Peyer's patch (tissue), 4 donors: ENCODE measurements around the gene HRC. TPM values are rescaled to one million over a fixed set of nuclear protein-coding genes. Genes with fewer than 3 reads are reported as not detected.

Source experiments
- DNase-seq, 3 donors: peaks; one replicate each; pipeline ENCODE4 v3.0.0-alpha.2; 2017 to 2019
- H3K27ac ChIP-seq, 4 donors: fragments of 200-600 bp; sonication (generic); one replicate each; pipeline ENCODE4 v1.5.1; 2016 to 2019
- H3K27me3 ChIP-seq, 2 donors: fragments of 200-600 bp; sonication (generic); one replicate each; pipeline ENCODE4 v1.5.1; 2019
- H3K36me3 ChIP-seq, 3 donors: fragments of 200-600 bp; sonication (generic); one replicate each; pipeline ENCODE4 v1.5.1; 2016 to 2019
- H3K4me1 ChIP-seq, 4 donors: fragments of 200-600 bp; sonication (generic); one replicate each; pipeline ENCODE4 v1.5.1; 2016 to 2019
- H3K4me3 ChIP-seq, 4 donors: fragments of 200-600 bp; sonication (generic); 1 replicate in 3 of 4; 2 replicates in 1 of 4; pipeline ENCODE4 v1.5.1; 2016 to 2019; ENCODE audit warnings: mild to moderate bottlenecking in 1 of 4
- H3K9me3 ChIP-seq, 4 donors: fragments of 200-600 bp; sonication (generic); one replicate each; pipeline ENCODE4 v1.5.1; 2016 to 2019; ENCODE audit warnings: mild to moderate bottlenecking in 1 of 4
- POLR2A ChIP-seq, 2 donors: fragments of 450-650 bp; IDR thresholded peaks; one replicate each; pipeline ENCODE4 v1.5.1; 2017; ENCODE audit warnings: antibody characterized with exemption in 2 of 2, mild to moderate bottlenecking in 2 of 2, moderate library complexity in 2 of 2
- total RNA-seq, 4 donors: library from RNA; depleted of rRNA; stranded (reverse); fragments of >200 nt; gene quantifications; one replicate each; pipeline ENCODE4 v1.1.0, GENCODE V29; 2016
- TF ChIP-seq, protein P1 (sequence below), 6 experiments: fragments of 450-650 bp in 4 of 6; fragments of 200-600 bp in 2 of 6; sonication (generic) in 1 of 6; IDR thresholded peaks; one replicate each; pipeline ENCODE4 v1.5.1; 2017 to 2019; ENCODE audit warnings: antibody characterized with exemption in 6 of 6, mild to moderate bottlenecking in 3 of 6, moderate library complexity in 1 of 6

HRC gene
- total RNA-seq, 4 donors from 2014 or later = 0.35 to 0.76 (median 0.67) TPM; not detected in 1

GRCh38 chr19:49165865-49166301 is 10.7 kb upstream of the HRC start:
- TF ChIP-seq, protein P1, sequence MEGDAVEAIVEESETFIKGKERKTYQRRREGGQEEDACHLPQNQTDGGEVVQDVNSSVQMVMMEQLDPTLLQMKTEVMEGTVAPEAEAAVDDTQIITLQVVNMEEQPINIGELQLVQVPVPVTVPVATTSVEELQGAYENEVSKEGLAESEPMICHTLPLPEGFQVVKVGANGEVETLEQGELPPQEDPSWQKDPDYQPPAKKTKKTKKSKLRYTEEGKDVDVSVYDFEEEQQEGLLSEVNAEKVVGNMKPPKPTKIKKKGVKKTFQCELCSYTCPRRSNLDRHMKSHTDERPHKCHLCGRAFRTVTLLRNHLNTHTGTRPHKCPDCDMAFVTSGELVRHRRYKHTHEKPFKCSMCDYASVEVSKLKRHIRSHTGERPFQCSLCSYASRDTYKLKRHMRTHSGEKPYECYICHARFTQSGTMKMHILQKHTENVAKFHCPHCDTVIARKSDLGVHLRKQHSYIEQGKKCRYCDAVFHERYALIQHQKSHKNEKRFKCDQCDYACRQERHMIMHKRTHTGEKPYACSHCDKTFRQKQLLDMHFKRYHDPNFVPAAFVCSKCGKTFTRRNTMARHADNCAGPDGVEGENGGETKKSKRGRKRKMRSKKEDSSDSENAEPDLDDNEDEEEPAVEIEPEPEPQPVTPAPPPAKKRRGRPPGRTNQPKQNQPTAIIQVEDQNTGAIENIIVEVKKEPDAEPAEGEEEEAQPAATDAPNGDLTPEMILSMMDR (IDR thresholded peaks at IDR 0.05) = no peak
- no peak for TF ChIP-seq POLR2A (IDR thresholded peaks at IDR 0.05)
- no peaks in the 10 kb centered on the region for H3K9me3 ChIP-seq

DNA sequence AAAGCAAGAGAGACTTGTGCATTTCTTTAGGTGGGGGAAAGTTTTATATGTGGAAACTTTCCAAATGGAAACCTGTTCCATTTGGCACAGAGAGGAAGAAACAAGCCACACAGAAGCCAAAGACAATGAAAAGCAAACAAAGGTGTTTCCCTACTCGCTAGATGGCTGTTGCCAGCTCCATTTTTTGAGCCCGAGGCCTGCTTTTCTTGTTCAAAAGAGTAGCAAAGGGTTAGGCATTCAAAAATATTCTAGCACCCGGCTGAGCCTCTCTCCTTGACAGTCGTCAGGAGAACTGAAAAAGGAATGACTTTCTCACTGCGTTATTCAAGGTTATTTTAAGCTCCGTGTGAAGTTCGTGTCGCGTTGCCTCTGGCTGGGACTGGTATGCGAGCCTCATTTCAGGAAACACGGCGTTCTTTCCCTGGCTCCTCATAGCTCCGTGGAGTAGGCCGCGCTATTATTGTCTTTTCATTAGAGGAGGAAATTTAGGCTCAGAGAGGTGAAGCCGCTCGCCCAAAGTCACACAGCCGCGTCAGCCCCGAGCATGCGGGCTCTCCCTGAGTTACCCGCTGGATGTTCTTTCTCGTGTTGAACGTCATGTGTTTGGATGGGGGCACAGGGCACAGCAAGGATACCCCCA is 10.0 kb upstream of the HRC start:
- peaks cover 0 to 21% (median 0%) of the 10 kb centered on the region in 3 donors for H3K36me3 ChIP-seq
- TF ChIP-seq, protein P1 (IDR thresholded peaks at IDR 0.05) = no peak
- TF ChIP-seq POLR2A (IDR thresholded peaks at IDR 0.05) = no peak
- no peak overlapping the region for H3K4me3 ChIP-seq
- no peaks in the 10 kb centered on the region for H3K9me3 ChIP-seq
- no peak for DNase-seq
- H3K4me1 ChIP-seq = peaks cover 0 to 34% (median 0%) of the 10 kb centered on the region in 4 donors
- H3K27me3 ChIP-seq = no peaks in the 10 kb centered on the region
- H3K27ac ChIP-seq = peak overlapping the region in 2 of 4 donors; percentile 34 to 66

More at GRCh38 chr19:49165865-49166301, 10.7 kb upstream of the HRC start:
- peaks cover 0 to 25% (median 0%) of the 10 kb centered on the region in 3 donors for H3K36me3 ChIP-seq
- peaks cover 0 to 32% (median 0%) of the 10 kb centered on the region in 4 donors for H3K4me1 ChIP-seq
- H3K27ac ChIP-seq = peak overlapping the region in 2 of 4 donors; percentile 34 to 66
- H3K4me3 ChIP-seq = no peak overlapping the region
- no peak for DNase-seq
- H3K27me3 ChIP-seq = no peaks in the 10 kb centered on the region

- H3K4me3 ChIP-seq = no peak overlapping the region
- H3K9me3 ChIP-seq = no peaks in the 10 kb centered on the region
- H3K27ac ChIP-seq = no peak overlapping the region
- no peaks in the 10 kb centered on the region for H3K27me3 ChIP-seq
- peaks cover 0 to 34% (median 0%) of the 10 kb centered on the region in 4 donors for H3K4me1 ChIP-seq
- H3K36me3 ChIP-seq = no peaks in the 10 kb centered on the region
- no peak for DNase-seq
- TF ChIP-seq, protein P1 (IDR thresholded peaks at IDR 0.05) = no peak
- no peak for TF ChIP-seq POLR2A (IDR thresholded peaks at IDR 0.05)
These were observed 6.8 kb upstream of the HRC start for GRCh38 chr19:49161987-49162386.

GRCh38 chr19:49160450-49161189 is 5.4 kb upstream of the HRC start:
- H3K4me3 ChIP-seq = peak overlapping the region in 2 of 4 donors; percentile 18 to 19
- H3K4me1 ChIP-seq = peaks cover 0 to 28% (median 0%) of the 10 kb centered on the region in 4 donors
- peak overlapping the region in 2 of 4 donors; percentile 15 to 68 for H3K27ac ChIP-seq
- TF ChIP-seq POLR2A (IDR thresholded peaks at IDR 0.05) = no peak
- TF ChIP-seq, protein P1 (IDR thresholded peaks at IDR 0.05) = no peak
- no peaks in the 10 kb centered on the region for H3K9me3 ChIP-seq
- H3K27me3 ChIP-seq = no peaks in the 10 kb centered on the region
- no peaks in the 10 kb centered on the region for H3K36me3 ChIP-seq
- peak in 2 of 3 donors; percentile 61 to 64 for DNase-seq

DNA sequence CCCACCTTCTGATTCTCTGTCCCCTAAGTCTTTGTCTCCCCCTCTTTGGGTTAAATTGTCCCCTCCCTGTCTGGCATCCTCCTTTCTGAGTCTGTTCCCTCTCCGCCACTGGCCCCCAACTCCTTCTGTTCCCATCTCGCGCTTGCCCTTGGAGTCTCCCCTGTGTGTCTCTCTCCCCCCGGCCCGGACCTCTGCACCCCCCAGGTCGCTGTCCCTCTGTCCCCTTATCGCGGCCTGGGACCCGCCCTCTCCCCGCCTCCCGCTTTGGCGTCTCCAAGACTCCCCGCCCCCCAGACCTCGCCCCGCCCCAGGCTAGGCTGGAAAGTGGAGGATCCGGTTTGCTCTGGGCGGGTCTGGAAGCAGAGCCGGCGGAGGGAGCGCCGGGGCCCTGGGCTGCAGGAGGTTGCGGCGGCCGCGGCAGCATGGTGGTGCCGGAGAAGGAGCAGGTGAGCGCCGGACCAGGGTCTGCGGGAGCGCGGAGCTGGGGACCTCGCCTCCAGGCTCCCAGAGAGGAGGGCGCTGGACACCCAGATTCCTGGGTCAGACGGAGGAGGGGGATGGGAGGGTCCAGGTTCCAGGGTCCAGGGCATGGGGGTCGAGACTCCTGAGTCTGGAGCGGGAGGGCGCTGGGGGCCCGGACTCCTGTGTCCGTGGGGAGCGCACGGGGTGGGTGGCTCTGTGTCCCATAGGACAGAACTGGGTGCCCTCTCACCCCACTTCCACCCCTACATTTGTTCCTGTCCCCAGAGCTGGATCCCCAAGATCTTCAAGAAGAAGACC is 2.4 kb upstream of the HRC start, which contains the start of gene TRPM4:
TSS of gene TRPM4 (plus strand) at position 348 of the 780 bp plus-strand sequence. CDS start at position 423, 75 bp downstream.
- Histone ChIP-seq H3K27ac (peak within 1 kb of the TSS; percentile 63 to 96 (median 91)), H3K36me3 (no peaks in the 10 kb centered on the region), H3K27me3 (no peaks in the 10 kb centered on the region), H3K4me1 (peaks cover 0 to 17% (median 0%) of the 10 kb centered on the region in 4 donors), H3K4me3 (peak within 1 kb of the TSS; percentile 39 to 93 (median 62)), H3K9me3 (no peaks in the 10 kb centered on the region)
- DNase-seq = peak; percentile 42 to 96 (median 93)
- TF ChIP-seq POLR2A (IDR thresholded peaks at IDR 0.05) = peak; percentile 92 to 93
- TF ChIP-seq, protein P1 (IDR thresholded peaks at IDR 0.05) = no peak
